Osteocyte (in vitro differentiated cells): Measurements from ENCODE around the gene DPYD. TPM values are rescaled to one million over a fixed set of nuclear protein-coding genes. Genes with fewer than 3 reads are reported as not detected.

Experiments used
- DNase-seq: peaks from one replicate; pipeline ENCODE4 v3.0.0; 2021; ENCODE audit warnings: mixed read lengths; ENCODE audit not compliant: unreplicated experiment; ENCODE audit errors: extremely low spot score
- H3K27ac Mint-ChIP-seq: one replicate; pipeline ENCODE4 v1.8.0; 2021; ENCODE audit warnings: mild to moderate bottlenecking, mixed read lengths; ENCODE audit not compliant: unreplicated experiment
- H3K27me3 Mint-ChIP-seq: one replicate; pipeline ENCODE4 v1.8.0; 2021; ENCODE audit warnings: mixed read lengths; ENCODE audit not compliant: unreplicated experiment
- H3K36me3 Mint-ChIP-seq: one replicate; pipeline ENCODE4 v1.8.0; 2021; ENCODE audit warnings: mixed read lengths; ENCODE audit not compliant: unreplicated experiment
- H3K4me1 Mint-ChIP-seq: one replicate; pipeline ENCODE4 v1.8.0; 2021; ENCODE audit warnings: mixed read lengths; ENCODE audit not compliant: unreplicated experiment
- H3K4me3 Mint-ChIP-seq: one replicate; pipeline ENCODE4 v1.8.0; 2021; ENCODE audit warnings: mild to moderate bottlenecking, moderate library complexity, mixed read lengths; ENCODE audit not compliant: unreplicated experiment
- H3K9me3 Mint-ChIP-seq: one replicate; pipeline ENCODE4 v1.8.0; 2021; ENCODE audit warnings: mixed read lengths; ENCODE audit not compliant: unreplicated experiment
- total RNA-seq: library from RNA; stranded (reverse); gene quantifications from 2 replicates; pipeline ENCODE4 v1.2.1, GENCODE V29; 2021
- TF ChIP-seq, protein P1 (sequence below): fragments of 200-600 bp; sonication (generic); IDR thresholded peaks from 2 replicates; pipeline ENCODE4 v1.5.0; 2021; ENCODE audit warnings: antibody characterized with exemption, mild to moderate bottlenecking, moderate library complexity

The DPYD gene
- total RNA-seq, 1 donor from 2014 or later: 44.0 TPM

DNA sequence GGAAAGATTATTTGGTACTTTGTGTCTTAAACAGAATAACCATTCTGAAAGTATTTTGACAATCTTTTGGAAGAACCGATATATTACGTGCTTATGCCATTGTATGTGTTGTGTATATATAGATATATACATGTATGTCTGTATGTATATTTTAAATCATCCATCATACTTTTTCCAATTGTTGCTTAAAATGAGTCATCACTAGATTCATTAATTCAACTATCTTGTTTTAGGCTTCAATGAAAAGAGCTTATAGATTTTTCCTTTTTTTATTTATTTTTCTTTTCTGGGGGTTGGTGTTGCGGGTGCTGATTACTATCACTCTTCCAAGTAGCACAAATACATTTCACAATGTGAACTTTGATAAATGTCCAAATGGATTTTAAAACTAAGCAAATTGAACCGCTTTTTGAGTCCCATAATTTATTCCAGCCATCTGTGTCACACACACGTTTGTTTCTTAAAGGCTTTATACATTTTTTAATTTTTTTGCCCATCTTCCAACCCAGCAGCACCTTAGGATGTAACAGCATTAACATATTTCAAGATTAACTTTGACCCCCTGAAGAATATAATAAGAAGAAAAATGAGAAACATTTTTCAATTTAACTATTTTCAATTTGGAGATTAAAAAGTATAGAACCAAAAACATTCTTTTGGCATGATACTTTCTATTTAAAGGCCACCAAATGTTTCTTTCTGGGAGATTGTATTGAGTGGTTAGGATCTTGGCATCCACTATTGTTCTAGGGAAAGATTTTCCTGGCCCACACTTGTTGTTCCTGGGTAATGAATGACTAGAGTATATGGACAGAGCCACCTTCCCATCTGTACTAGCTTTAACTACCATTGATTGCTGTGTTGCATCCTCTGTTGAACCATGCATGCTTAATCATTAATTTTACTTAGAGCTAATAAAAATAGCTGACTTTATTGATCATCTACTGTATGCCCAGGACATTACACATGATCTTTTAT is 9.3 kb upstream of the DPYD start:
- Mint-ChIP-seq H3K4me3 (no peak overlapping the region), H3K9me3 (no peaks in the 10 kb centered on the region), H3K4me1 (peaks cover 5% of the 10 kb centered on the region), H3K27me3 (no peaks in the 10 kb centered on the region), H3K27ac (no peak overlapping the region), H3K36me3 (no peaks in the 10 kb centered on the region)
- DNase-seq: no peak
- TF ChIP-seq, protein P1, sequence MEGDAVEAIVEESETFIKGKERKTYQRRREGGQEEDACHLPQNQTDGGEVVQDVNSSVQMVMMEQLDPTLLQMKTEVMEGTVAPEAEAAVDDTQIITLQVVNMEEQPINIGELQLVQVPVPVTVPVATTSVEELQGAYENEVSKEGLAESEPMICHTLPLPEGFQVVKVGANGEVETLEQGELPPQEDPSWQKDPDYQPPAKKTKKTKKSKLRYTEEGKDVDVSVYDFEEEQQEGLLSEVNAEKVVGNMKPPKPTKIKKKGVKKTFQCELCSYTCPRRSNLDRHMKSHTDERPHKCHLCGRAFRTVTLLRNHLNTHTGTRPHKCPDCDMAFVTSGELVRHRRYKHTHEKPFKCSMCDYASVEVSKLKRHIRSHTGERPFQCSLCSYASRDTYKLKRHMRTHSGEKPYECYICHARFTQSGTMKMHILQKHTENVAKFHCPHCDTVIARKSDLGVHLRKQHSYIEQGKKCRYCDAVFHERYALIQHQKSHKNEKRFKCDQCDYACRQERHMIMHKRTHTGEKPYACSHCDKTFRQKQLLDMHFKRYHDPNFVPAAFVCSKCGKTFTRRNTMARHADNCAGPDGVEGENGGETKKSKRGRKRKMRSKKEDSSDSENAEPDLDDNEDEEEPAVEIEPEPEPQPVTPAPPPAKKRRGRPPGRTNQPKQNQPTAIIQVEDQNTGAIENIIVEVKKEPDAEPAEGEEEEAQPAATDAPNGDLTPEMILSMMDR: no peak

DNA sequence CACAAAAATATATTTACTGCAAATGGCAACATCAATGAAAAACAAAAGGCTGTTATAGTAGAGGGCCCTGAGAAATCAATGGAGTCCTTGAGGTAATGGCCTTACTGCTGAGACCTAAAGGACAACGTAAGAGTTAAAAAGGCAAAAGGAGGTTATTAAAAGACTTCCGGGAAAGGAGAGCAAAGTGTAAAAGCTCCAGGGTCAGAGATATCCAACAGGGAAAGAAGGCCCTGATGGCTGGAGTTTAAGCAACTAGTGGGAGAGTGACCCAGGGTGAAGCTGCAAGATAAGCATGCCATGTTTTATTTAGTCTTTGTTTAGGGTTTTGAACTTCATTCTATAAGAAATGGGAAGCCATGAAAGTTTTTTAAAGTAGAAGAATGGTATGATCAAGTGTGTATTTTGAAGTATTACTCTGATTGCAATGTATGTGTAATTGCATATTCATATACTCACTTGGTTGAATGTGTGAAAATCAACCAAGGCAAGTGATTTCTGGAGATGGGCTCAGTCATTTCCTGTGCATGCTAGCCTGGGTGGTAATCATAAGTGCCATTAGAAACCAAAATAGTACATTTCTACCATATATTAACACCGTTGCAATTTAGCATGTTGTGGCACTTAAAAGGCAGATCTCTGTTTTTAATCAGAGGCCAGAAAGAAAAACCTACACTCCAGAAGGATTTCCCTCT is 5.3 kb upstream of the DPYD start:
- no peaks in the 10 kb centered on the region for H3K36me3 Mint-ChIP-seq
- TF ChIP-seq, protein P1: no peak
- H3K9me3 Mint-ChIP-seq: no peaks in the 10 kb centered on the region
- peaks cover 8% of the 10 kb centered on the region for H3K4me1 Mint-ChIP-seq
- H3K4me3 Mint-ChIP-seq: no peak overlapping the region
- H3K27me3 Mint-ChIP-seq: no peaks in the 10 kb centered on the region
- H3K27ac Mint-ChIP-seq: no peak overlapping the region
- no peak for DNase-seq

DNA sequence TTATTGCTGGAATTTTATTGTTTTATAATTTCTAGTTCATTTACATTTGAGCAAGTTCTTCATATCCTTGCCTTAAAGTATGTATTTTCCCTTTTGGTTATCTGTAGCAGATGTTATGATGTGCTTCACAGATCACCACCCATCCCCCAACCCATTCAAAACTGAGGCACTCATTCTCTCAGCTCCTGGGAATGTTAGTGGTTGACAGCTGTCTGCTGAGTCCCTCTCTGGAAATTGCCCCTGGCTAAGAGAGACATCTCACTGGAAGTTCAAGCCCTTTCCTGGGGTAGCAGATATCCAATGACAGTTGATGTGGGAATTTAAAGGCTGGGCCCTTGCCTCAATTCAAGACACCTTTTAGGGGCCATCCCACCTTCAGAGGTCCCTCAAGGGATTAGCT is 4.3 kb upstream of the DPYD start:
- Mint-ChIP-seq H3K27me3 (no peaks in the 10 kb centered on the region), H3K4me1 (peaks cover 8% of the 10 kb centered on the region), H3K4me3 (no peak overlapping the region), H3K36me3 (no peaks in the 10 kb centered on the region), H3K27ac (no peak overlapping the region), H3K9me3 (no peaks in the 10 kb centered on the region)
- DNase-seq: no peak
- TF ChIP-seq, protein P1: no peak

DNA sequence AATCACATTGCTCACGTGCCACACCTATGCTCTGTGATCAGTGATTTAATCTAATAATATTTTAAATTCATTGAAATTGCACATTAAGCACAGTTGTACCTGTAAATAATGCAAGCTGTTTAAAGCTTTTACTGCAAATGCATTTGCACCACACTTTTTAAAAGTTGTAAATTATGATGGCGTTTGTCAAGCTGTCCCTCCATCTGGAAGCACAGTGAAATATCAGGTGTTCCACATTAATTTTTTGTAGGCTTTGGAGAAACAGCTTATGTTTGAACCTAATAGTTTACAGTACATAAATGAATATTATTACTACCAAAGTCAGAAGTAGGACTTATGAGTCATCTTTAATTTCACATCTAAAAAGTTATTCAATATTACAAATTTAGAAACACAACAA is 3.0 kb upstream of the DPYD start:
- Mint-ChIP-seq H3K4me3 (no peak overlapping the region), H3K27ac (no peak overlapping the region), H3K9me3 (no peaks in the 10 kb centered on the region), H3K4me1 (peaks cover 15% of the 10 kb centered on the region), H3K27me3 (no peaks in the 10 kb centered on the region), H3K36me3 (no peaks in the 10 kb centered on the region)
- DNase-seq: no peak
- TF ChIP-seq, protein P1: no peak

DNA sequence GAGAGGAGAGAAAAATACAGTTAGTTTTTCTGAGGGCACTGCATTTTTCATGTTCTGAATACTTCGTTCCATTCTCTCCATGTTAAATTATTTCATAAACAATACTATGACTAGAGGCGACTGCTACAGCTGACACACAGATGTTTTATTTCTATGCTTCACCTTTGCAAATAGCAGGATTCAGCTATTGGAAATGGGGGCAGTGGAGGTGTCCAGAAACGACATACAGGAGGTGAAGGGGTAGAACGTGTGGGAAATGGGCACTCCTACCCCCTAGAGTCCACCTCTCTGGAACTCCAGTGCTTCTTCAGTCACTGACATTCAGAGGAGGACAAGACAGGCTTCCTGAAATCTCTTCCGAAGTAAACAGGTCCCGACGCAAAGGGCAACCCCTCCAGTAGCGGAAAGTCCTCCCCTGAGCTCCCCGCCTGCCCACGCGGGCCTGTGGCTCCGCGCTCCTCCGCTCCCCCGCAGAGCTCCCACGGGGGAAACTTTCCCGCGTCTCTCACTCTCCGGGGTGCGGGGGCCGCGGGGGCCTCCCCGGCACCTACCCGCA is 480 bp downstream of the DPYD start:
- H3K9me3 Mint-ChIP-seq: no peaks in the 10 kb centered on the region
- peaks cover 2% of the 10 kb centered on the region for H3K36me3 Mint-ChIP-seq
- TF ChIP-seq, protein P1: no peak
- peaks cover 41% of the 10 kb centered on the region for H3K4me1 Mint-ChIP-seq
- no peak for DNase-seq
- H3K4me3 Mint-ChIP-seq: peak overlapping the region; percentile 95
- peak overlapping the region; percentile 97 for H3K27ac Mint-ChIP-seq
- H3K27me3 Mint-ChIP-seq: no peaks in the 10 kb centered on the region
